NCI-H2227 (cell line): ENCODE results near the gene NAA38.
"Not testable (repeated sequence)": the region's sequence is repeated elsewhere in the genome, so short reads cannot be mapped to it uniquely, and the experiment has no call there.

Experiments
- DNase-seq: peaks from one replicate; lab custom pipeline; 2025; ENCODE audit not compliant: unreplicated experiment; lab: John Stamatoyannopoulos, UW

Gene NAA38

DNA sequence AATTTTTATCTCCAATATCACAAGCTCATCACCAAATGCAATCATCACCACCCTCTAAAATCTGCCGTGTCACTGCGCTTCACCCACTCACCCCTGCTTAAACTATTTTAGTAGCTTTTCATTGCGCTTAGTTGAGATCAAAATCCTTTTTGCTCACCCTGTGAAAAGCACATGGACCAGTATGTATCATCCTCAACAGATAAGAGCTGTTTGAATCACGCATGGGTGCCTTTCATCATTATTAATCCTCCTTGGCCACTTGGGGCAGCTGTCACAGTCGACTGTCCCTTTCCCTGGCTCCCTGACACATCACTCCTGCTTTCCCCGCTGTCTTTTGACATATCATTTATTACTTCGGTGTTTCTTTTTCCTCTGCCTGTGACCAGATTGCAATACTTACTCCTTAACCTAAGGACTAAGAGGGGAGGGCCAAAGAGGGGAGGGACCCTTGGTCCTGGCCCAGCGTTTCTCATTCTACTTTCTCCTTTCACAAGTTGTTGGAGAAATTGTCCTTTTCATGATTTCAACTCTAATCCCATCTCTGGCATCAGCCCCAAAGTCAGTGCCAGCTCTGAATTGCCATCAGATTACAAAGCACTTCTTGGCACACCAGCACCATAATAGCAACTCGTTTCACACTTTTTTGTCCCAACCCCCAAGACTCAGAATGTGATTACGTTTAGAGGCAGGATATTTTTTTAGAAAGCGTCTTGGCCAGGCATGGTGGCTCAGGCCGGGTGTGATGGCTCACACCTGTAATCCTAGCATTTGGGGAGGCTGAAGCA lies 32.0 kb downstream of the NAA38 start:
- no peak for DNase-seq

- DNase-seq: no peak
Observed at GRCh38 chr17:7824021-7824924, 33.1 kb downstream of the NAA38 start.

DNA sequence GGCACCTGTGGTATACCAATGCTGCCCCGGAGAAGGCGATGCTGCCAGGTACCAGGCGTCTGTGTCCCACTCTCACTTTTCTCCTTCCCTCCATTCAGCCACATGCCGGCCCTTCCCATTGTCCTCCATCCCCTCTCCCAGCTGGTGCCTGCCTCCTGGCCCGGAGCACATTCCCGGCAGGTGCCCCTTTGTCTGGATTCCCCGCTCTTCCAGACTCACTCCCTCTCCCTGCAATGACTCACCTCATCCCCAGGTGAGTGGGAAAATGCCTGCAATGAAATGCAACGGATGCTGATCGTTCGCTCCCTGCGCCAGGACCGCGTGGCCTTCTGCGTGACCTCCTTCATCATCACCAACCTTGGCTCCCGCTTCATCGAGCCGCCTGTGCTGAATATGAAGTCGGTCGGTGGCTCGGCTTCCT lies 33.8 kb downstream of the NAA38 start:
- no peak for DNase-seq

- no peak for DNase-seq
Observed at GRCh38 chr17:7822126-7822525, 35.2 kb downstream of the NAA38 start.

DNA sequence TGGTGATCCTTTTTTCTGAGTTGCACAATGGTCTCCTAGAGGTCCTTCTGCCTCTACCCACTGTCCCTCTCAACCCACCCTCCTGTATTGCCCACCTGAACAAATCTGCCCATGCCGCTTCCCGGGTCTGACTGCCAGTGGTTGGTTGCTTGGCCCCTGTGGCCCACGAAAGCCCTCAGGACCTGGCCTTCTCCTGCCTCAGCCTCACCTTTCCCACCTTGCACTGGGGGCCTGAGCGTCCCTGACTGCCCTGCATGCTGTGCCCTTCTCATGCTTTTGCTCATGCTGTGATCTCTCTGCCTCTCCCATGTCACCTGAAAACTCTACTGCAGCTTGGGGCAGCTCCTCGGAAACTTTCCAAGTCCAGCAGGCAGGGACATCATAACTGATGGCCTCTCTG lies 37.1 kb downstream of the NAA38 start:
- DNase-seq: no peak

DNA sequence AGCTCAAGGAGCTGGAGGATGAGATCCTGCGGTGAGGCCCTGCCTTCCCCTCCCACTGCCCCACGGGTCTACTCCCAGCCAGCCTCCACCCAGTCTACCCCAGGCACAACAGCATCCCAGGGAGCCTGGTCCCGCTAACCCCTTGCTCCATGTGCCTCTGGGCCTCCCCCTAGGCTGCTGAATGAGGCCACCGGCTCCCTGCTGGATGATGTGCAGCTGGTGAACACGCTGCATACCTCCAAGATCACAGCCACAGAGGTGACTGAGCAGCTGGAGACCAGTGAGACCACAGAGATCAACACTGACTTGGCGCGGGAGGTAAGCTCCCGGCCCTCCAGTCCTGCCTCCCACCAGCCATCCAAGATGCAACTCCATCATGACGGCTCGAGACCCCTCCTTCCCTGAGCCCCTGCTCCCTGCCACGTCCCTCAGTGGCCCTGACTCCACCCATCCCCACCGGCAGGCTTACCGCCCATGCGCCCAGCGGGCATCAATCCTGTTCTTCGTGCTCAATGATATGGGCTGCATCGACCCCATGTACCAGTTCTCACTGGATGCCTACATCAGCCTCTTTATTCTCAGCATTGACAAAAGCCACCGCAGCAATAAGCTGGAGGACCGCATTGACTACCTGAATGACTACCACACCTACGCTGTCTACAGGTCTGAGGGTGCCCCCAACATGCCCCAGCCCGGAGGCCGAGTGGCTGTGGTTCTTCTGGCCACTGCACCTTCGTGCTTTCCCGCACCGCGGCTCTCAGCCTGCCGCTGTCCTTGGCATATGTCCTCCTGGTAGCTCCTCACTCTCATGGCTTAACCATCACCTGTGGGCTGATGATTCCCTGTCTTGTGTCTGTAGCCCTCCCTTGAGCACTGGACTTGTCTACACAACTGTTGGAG lies 38.4 kb downstream of the NAA38 start:
- DNase-seq: no peak

GRCh38 chr17:7818026-7818425 lies 39.3 kb downstream of the NAA38 start:
- DNase-seq: no peak

DNA sequence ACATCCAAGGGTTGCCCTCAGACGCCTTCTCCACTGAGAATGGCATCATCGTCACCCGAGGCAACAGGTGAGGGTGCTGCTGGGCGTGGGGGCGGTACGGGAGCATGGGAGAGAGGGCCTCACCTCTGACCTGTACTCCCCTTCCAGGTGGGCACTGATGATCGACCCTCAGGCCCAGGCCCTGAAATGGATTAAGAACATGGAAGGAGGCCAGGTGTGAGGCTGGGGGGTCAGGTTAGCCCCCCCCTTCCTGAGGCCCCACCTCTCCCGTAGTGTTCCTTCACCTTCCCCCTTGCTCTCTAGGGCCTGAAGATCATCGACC lies 39.8 kb downstream of the NAA38 start:
- DNase-seq: no peak

- DNase-seq: no peak
Observed at GRCh38 chr17:7816926-7817642, 40.3 kb downstream of the NAA38 start.

DNA sequence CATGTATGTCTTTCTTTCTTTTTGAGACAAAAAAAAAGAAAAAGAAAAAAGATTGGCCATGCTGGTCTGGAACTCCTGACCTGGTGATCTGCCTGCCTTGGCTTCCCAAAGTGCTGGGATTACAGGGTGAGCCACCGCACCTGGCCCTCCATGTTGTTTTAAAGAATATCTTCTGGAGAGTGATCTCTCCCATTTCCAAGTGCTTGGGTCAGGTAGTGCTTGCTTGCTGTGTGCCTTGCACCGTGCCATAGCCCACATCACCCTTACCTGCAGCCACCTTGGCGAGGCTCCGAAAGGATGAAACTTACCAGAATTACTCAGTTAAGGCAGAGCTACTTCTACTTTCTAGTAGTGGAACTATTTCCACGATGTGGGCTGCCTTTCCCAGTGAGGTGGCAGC lies 42.4 kb downstream of the NAA38 start:
- no peak for DNase-seq

DNA sequence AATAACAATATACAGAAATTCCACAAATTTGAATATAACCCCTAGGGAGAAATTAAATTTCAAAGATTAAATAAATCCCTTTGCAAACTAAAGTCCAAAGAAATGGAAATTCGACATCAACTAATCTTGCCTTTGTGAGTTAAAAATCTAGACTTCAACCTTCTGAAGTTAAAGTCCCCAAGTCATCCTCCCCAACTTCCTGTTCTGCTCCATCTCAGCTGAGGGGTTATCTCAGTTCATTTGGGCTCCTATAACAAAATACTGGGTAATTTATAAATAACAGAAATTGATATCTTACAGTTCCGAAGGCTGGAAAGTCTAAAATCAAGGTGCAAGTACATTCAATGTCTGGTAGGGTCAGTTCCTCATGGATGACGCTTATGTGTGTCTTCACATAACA lies 46.1 kb downstream of the NAA38 start:
- no peak for DNase-seq

- not testable (repeated sequence) for DNase-seq
Observed at GRCh38 chr17:7809791-7810343, 47.5 kb downstream of the NAA38 start.

DNA sequence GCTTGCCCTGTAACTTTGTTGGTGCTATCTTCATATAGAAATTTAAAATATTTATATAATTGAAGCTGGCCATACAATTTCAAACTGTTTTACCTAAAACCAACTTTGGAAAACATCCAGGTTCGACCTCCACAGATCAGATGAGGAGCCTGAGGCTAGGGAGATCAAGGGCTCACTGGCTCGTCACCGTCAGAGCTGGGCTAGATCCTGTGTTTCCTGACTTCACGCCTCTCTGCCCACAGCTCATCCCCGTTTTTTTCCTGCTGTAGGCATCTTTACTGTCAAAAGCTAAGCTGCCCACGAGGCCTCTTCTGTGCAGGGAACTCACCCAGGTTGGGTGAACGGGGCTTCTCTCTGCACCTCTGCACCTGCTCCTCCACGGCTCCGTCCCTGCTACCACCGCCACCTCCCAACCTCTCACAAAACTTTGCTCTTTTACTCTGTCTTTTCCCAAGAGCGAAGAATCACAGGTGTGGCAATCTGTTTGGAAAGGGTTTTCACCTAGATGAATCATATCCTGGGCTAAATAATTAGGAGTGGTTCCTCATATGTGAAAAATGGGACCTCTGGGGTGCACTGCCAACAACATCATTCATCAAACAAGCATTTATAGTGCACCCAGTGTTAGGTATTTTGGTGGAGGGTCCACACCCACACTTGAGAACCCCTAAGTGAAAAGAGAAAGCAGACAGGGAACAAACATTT lies 48.1 kb downstream of the NAA38 start:
- DNase-seq: no peak

GRCh38 chr17:7807206-7807605 lies 50.2 kb downstream of the NAA38 start:
- DNase-seq: no peak
